H1 (cell line): ENCODE results near the gene PRDX2. TPM values are rescaled to one million over a fixed set of nuclear protein-coding genes. Genes with fewer than 3 reads are reported as not detected.
A peak's percentile ranks its signal among the peaks of the same experiment; 100 is the strongest.

Experiments used
- CTCF ChIA-PET: fragments of 300-600 bp; sonication (Branson Sonifier 250); formaldehyde crosslinking; loops from one replicate; lab custom pipeline; 2021; ENCODE audit not compliant: partially characterized antibody; lab: Charles Lee
- POLR2A ChIA-PET: fragments of 300-600 bp; sonication (Branson Sonifier 250); formaldehyde crosslinking; loops from one replicate; lab custom pipeline; 2021; ENCODE audit warnings: inconsistent platforms; ENCODE audit not compliant: partially characterized antibody; lab: Charles Lee
- DNase-seq, 2 experiments: peaks; one replicate each; pipeline versions ENCODE4 v3.0.0 to v3.0.0-alpha.2; 2010 to 2022; ENCODE audit warnings: low spot score in 2 of 2, low read depth in 1 of 2, mixed read lengths in 1 of 2
- FAIRE-seq: peaks from 2 replicates; lab custom pipeline; 2011; peaks lifted over from hg19 to GRCh38; lab: Jason Lieb, UNC
- H2AFZ ChIP-seq: 2 replicates; pipeline ENCODE4 v1.8.1; 2012; ENCODE audit warnings: low read length, inconsistent platforms
- H2AK5ac ChIP-seq: 2 replicates; pipeline ENCODE4 v1.6.1; 2013; ENCODE audit warnings: low read depth, low read length
- H2BK120ac ChIP-seq: replicated peaks from 2 replicates; pipeline ENCODE3; 2013; ENCODE audit warnings: low read depth, low read length, inconsistent platforms
- H2BK12ac ChIP-seq: 2 replicates; pipeline ENCODE4 v1.6.1; 2013; ENCODE audit warnings: low read depth, low read length
- H2BK15ac ChIP-seq: 2 replicates; pipeline ENCODE4 v1.6.1; 2013; ENCODE audit warnings: low read length
- H2BK20ac ChIP-seq: 2 replicates; pipeline ENCODE4 v1.6.1; 2013; ENCODE audit warnings: low read length
- H2BK5ac ChIP-seq: 2 replicates; pipeline ENCODE4 v1.6.1; 2013; ENCODE audit warnings: low read depth, low read length
- H3K14ac ChIP-seq: 2 replicates; pipeline ENCODE4 v1.6.1; 2013; ENCODE audit warnings: inconsistent platforms; ENCODE audit not compliant: insufficient read length
- H3K18ac ChIP-seq: 2 replicates; pipeline ENCODE4 v1.6.1; 2013; ENCODE audit warnings: low read length; ENCODE audit errors: extremely low read depth
- H3K23ac ChIP-seq: 2 replicates; pipeline ENCODE4 v1.6.1; 2013; ENCODE audit warnings: inconsistent platforms; ENCODE audit not compliant: insufficient read length
- H3K23me2 ChIP-seq: 2 replicates; pipeline ENCODE4 v1.6.1; 2013; ENCODE audit warnings: low read depth, low read length
- H3K27ac ChIP-seq: 2 replicates; pipeline ENCODE4 v1.6.1; 2011; ENCODE audit warnings: low read depth, low read length, inconsistent platforms
- H3K27me3 ChIP-seq, 4 experiments: replicated peaks in 1 of 4; 1 replicate in 1 of 4; 2 replicates in 3 of 4; pipeline versions ENCODE4 v1.6.1 to v1.8.1; 2011 to 2013; ENCODE audit warnings: low read length in 3 of 4, mild to moderate bottlenecking in 3 of 4, inconsistent platforms in 2 of 4, mixed read lengths in 2 of 4, moderate library complexity in 1 of 4; ENCODE audit not compliant: control insufficient read depth in 3 of 4, insufficient read depth in 3 of 4; ENCODE audit errors: extremely low read depth in 1 of 4
- H3K36me3 ChIP-seq, 4 experiments: 2 replicates each; pipeline versions ENCODE4 v1.6.1 to v1.8.1; 2011 to 2013; ENCODE audit warnings: mild to moderate bottlenecking in 4 of 4, low read length in 3 of 4, moderate library complexity in 2 of 4, control low read depth in 1 of 4, inconsistent platforms in 1 of 4; ENCODE audit not compliant: insufficient read depth in 4 of 4, control insufficient read depth in 2 of 4
- H3K4ac ChIP-seq: replicated peaks from 2 replicates; pipeline ENCODE3; 2013; ENCODE audit warnings: low read length, low read depth, mixed read lengths, inconsistent platforms; ENCODE audit not compliant: insufficient read length
- H3K4me1 ChIP-seq, 4 experiments: replicated peaks in 1 of 4; 1 replicate in 1 of 4; 2 replicates in 3 of 4; pipeline versions ENCODE4 v1.6.1 to v1.8.1; 2011 to 2013; ENCODE audit warnings: low read length in 3 of 4, inconsistent platforms in 2 of 4, mixed read lengths in 1 of 4; ENCODE audit not compliant: insufficient read depth in 4 of 4, control insufficient read depth in 3 of 4
- H3K4me2 ChIP-seq, 2 experiments: 2 replicates each; pipeline versions ENCODE4 v1.6.1 to v1.8.1; 2011 to 2013; ENCODE audit warnings: low read depth in 2 of 2, low read length in 2 of 2, control low read depth in 1 of 2, inconsistent platforms in 1 of 2, mild to moderate bottlenecking in 1 of 2; ENCODE audit not compliant: insufficient read depth in 1 of 2
- H3K4me3 ChIP-seq, 4 experiments: fragments of 200-600, 300-600 bp in 1 of 4; sonication (generic), shearing (Covaris generic), sonication (Bioruptor Twin) in 1 of 4; 2 replicates each; pipeline versions ENCODE4 v1.5.1 to v1.8.1; 2011 to 2016; ENCODE audit warnings: low read length in 4 of 4, low read depth in 3 of 4, control low read depth in 2 of 4, inconsistent platforms in 2 of 4, mild to moderate bottlenecking in 2 of 4, mixed read lengths in 1 of 4, moderate library complexity in 1 of 4; ENCODE audit not compliant: insufficient read depth in 2 of 4; ENCODE audit errors: extremely low read depth in 1 of 4
- H3K56ac ChIP-seq: replicated peaks from 2 replicates; pipeline ENCODE3; 2013; ENCODE audit warnings: low read depth, mild to moderate bottlenecking, mixed read lengths, low read length, inconsistent platforms; ENCODE audit not compliant: insufficient read length
- H3K79me1 ChIP-seq: 2 replicates; pipeline ENCODE4 v1.6.1; 2013; ENCODE audit warnings: low read depth, low read length, control low read depth
- H3K79me2 ChIP-seq, 2 experiments: 2 replicates each; pipeline versions ENCODE4 v1.6.1 to v1.8.1; 2012 to 2013; ENCODE audit warnings: low read length in 2 of 2, mild to moderate bottlenecking in 2 of 2, inconsistent platforms in 1 of 2; ENCODE audit not compliant: insufficient read depth in 2 of 2, control insufficient read depth in 1 of 2
- H3K9ac ChIP-seq, 4 experiments: replicated peaks in 1 of 4; 1 replicate in 1 of 4; 2 replicates in 3 of 4; pipeline versions ENCODE4 v1.6.1 to v1.8.1; 2011 to 2013; ENCODE audit warnings: low read depth in 3 of 4, low read length in 3 of 4, control low read depth in 2 of 4, mild to moderate bottlenecking in 2 of 4, moderate library complexity in 2 of 4, inconsistent platforms in 1 of 4; ENCODE audit errors: extremely low read depth in 1 of 4
- H3K9me3 ChIP-seq, 2 experiments: 2 replicates each; pipeline versions ENCODE4 v1.6.1 to v1.8.1; 2012 to 2013; ENCODE audit warnings: mild to moderate bottlenecking in 2 of 2, moderate library complexity in 2 of 2, control low read depth in 1 of 2, inconsistent platforms in 1 of 2, low read depth in 1 of 2, low read length in 1 of 2, mixed read lengths in 1 of 2; ENCODE audit not compliant: insufficient read depth in 2 of 2
- H4K20me1 ChIP-seq, 2 experiments: replicated peaks in 1 of 2; 2 replicates each; pipeline versions ENCODE3 to v1.8.1; 2011 to 2013; ENCODE audit warnings: inconsistent platforms in 2 of 2, low read length in 2 of 2, mild to moderate bottlenecking in 1 of 2; ENCODE audit not compliant: insufficient read depth in 2 of 2, control insufficient read depth in 1 of 2
- H4K5ac ChIP-seq: 2 replicates; pipeline ENCODE4 v1.6.1; 2013; ENCODE audit warnings: low read length, low read depth, mixed read lengths, inconsistent platforms; ENCODE audit not compliant: insufficient read length
- H4K8ac ChIP-seq: 2 replicates; pipeline ENCODE4 v1.8.0; 2013; ENCODE audit warnings: mild to moderate bottlenecking, moderate library complexity, low read length, inconsistent platforms; ENCODE audit not compliant: insufficient read depth; ENCODE audit errors: extremely low read depth
- H4K91ac ChIP-seq: replicated peaks from 2 replicates; pipeline ENCODE3; 2013; ENCODE audit warnings: low read length, mixed read lengths, inconsistent platforms; ENCODE audit not compliant: insufficient read length
- BACH1 ChIP-seq: IDR thresholded peaks from 2 replicates; pipeline ENCODE4 v1.6.1; 2012; ENCODE audit warnings: low read length, improper control_type of control experiment
- CREB1 ChIP-seq: IDR thresholded peaks from 2 replicates; pipeline ENCODE4 v1.6.1; 2012; ENCODE audit warnings: inconsistent platforms
- E2F6 ChIP-seq: IDR thresholded peaks from 2 replicates; pipeline ENCODE4 v1.6.1; 2012; ENCODE audit warnings: inconsistent platforms
- NRF1 ChIP-seq: IDR thresholded peaks from 2 replicates; pipeline ENCODE4 v1.6.1; 2011; ENCODE audit warnings: mild to moderate bottlenecking, low read depth, low read length, improper control_type of control experiment
- POLR2A ChIP-seq, 2 experiments: IDR thresholded peaks; 1 replicate in 1 of 2; 2 replicates in 1 of 2; pipeline ENCODE4 v1.6.1; 2011; ENCODE audit warnings: low read depth in 2 of 2, low read length in 2 of 2, mild to moderate bottlenecking in 2 of 2; ENCODE audit errors: control extremely low read depth in 1 of 2
- RBBP5 ChIP-seq: IDR thresholded peaks from 2 replicates; pipeline ENCODE4 v1.7.1; 2012; ENCODE audit warnings: low read depth, mild to moderate bottlenecking, inconsistent platforms, low read length, moderate library complexity, borderline replicate concordance
- RFX5 ChIP-seq: IDR thresholded peaks from 2 replicates; pipeline ENCODE4 v1.6.1; 2011; ENCODE audit warnings: low read depth, low read length, improper control_type of control experiment, borderline replicate concordance
- SP4 ChIP-seq: IDR thresholded peaks from 2 replicates; pipeline ENCODE4 v1.6.1; 2012; ENCODE audit warnings: low read length, inconsistent platforms
- SRF ChIP-seq: IDR thresholded peaks from 2 replicates; pipeline ENCODE4 v1.6.1; 2011; ENCODE audit warnings: mild to moderate bottlenecking, low read depth, low read length, moderate library complexity
- TAF1 ChIP-seq: IDR thresholded peaks from 2 replicates; pipeline ENCODE4 v1.6.1; 2011; ENCODE audit warnings: mild to moderate bottlenecking, low read depth, low read length
- TBP ChIP-seq: IDR thresholded peaks from 2 replicates; pipeline ENCODE4 v1.6.1; 2011; ENCODE audit warnings: low read depth, low read length, improper control_type of control experiment
- WGBS, 2 experiments: shearing (Covaris generic) in 1 of 2; methylation state at CpG; one replicate each; pipeline versions ENCODE4 v1.1.6 to v1.1.7; 2013 to 2015; ENCODE audit warnings: low lambda C conversion rate in 2 of 2, mixed read lengths in 2 of 2, inconsistent platforms in 1 of 2, low coverage in 1 of 2, missing lambda C conversion rate in 1 of 2; ENCODE audit not compliant: insufficient replicate concordance in 2 of 2, insufficient coverage in 1 of 2, insufficient read length in 1 of 2; ENCODE audit errors: extremely low coverage in 1 of 2, missing lambda C conversion rate in 1 of 2; 5-methylcytosine and 5-hydroxymethylcytosine counted together
- polyA plus RNA-seq, 7 experiments: library from polyadenylated mRNA; depleted of rRNA in 3 of 7; stranded (reverse) in 5 of 7; unstranded in 2 of 7; fragments of >200 nt in 5 of 7; fragments of 200-250 nt in 2 of 7; gene quantifications; 1 replicate in 5 of 7; 2 replicates in 1 of 7; 4 replicates in 1 of 7; pipeline versions ENCODE4 v1.2.1 to v1.2.3, GENCODE V29; 2011 to 2013; ENCODE audit warnings: missing spikeins in 2 of 7, mixed read lengths in 2 of 7
- total RNA-seq: library from RNA; stranded (reverse); fragmentation: NEBNext Ultra II Directional; extraction: Animal tissue kit (Norgen Biotek cat#: 25700); gene quantifications from 2 replicates; pipeline ENCODE4 v1.2.1, GENCODE V29; 2021
- TF ChIP-seq, protein P1 (sequence below): IDR thresholded peaks from 2 replicates; pipeline ENCODE4 v1.6.1; 2012; ENCODE audit warnings: inconsistent platforms

The PRDX2 gene
- total and polyA plus RNA-seq, 2 of the 8 experiments (the other 6 are each of a cell fraction or from before 2014, with no cell fraction given) = 380 to 748 TPM

GRCh38 chr19:12841094-12841493 lies 39.5 kb upstream of the PRDX2 start:
- peaks cover 0 to 9% of the 10 kb centered on the region in 2 experiments; a peak in 2 of 4 replicates for H3K79me2 ChIP-seq
- FAIRE-seq (no peak), DNase-seq (peak; percentile 94 to 96)
- H4K8ac ChIP-seq = no peak overlapping the region
- no peak overlapping the region for H2AK5ac ChIP-seq
- no peak overlapping the region for H2BK12ac ChIP-seq
- H3K23ac ChIP-seq = no peak overlapping the region
- H2AFZ ChIP-seq = no peak overlapping the region
- H4K20me1 ChIP-seq = peaks cover 8 to 21% of the 10 kb centered on the region in 2 experiments
- no peak overlapping the region for H3K56ac ChIP-seq
- H2BK15ac ChIP-seq = no peak overlapping the region
- peak overlapping the region in 2 of 4 experiments; percentile 31 to 33; a peak in 3 of 7 replicates for H3K9ac ChIP-seq
- peaks cover 11% of the 10 kb centered on the region for H3K79me1 ChIP-seq
- no peak overlapping the region for H3K4ac ChIP-seq
- peak overlapping the region; percentile 70 to 75 for H3K4me2 ChIP-seq
- POLR2A ChIA-PET = interaction anchor here (1.1 kb wide), 1 partner anchor 41 kb away, joined by 3 read pairs; no protein-coding TSS in a partner anchor
- CTCF ChIA-PET = interaction anchor here (0.9 to 1.4 kb wide), 2 partner anchors 13 to 16 kb away, joined by 3 to 4 read pairs; no protein-coding TSS in a partner anchor
- 3% methylated on average over 29 of the region's 29 CpGs; no CpG with 5 or more reads in 1 of the 2 experiments for WGBS, 2 experiments
- H2BK120ac ChIP-seq = no peak overlapping the region
- no peak overlapping the region for H2BK20ac ChIP-seq
- 0 out of 2 replicates have a peak, but pooled peaks have one; percentile 2 for TF ChIP-seq RFX5
- no peak for TF ChIP-seq BACH1
- 0 out of 2 replicates have a peak, but pooled peaks have one; percentile 15 for TF ChIP-seq TAF1
- TF ChIP-seq RBBP5 = no peak
- peak in 1 of 2 experiments; percentile 45; a peak in 1 of 3 replicates for TF ChIP-seq POLR2A (IDR thresholded peaks at IDR 0.05; ENCODE audit: control extremely low read depth in 1 of 2, low read depth in 2 of 2, low read length in 2 of 2)
- TF ChIP-seq NRF1 = peak; percentile 81
- TF ChIP-seq TBP = peak; percentile 28; the same call in 1 of the 2 replicates
- TF ChIP-seq CREB1 = peak; percentile 71; the same call in 1 of the 2 replicates
- peak; percentile 23; the same call in 1 of the 2 replicates for TF ChIP-seq SP4
- TF ChIP-seq, protein P1, sequence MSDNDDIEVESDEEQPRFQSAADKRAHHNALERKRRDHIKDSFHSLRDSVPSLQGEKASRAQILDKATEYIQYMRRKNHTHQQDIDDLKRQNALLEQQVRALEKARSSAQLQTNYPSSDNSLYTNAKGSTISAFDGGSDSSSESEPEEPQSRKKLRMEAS = peak; percentile 62
- TF ChIP-seq SRF = no peak
- TF ChIP-seq E2F6 = peak; percentile 31; the same call in 1 of the 2 replicates
- peaks cover 15% of the 10 kb centered on the region for H3K23me2 ChIP-seq
- H3K4me3 ChIP-seq = peak overlapping the region; percentile 27 to 68 (median 48); a peak in 7 of 8 replicates
- H3K14ac ChIP-seq = no peak overlapping the region
- H4K91ac ChIP-seq = no peak overlapping the region
- no peaks in the 10 kb centered on the region for H3K9me3 ChIP-seq
- H3K27me3 ChIP-seq = no peaks in the 10 kb centered on the region; a peak in 1 of 7 replicates
- H4K5ac ChIP-seq = no peak overlapping the region
- peaks cover 6 to 29% (median 10%) of the 10 kb centered on the region in 4 experiments for H3K4me1 ChIP-seq
- peaks cover 0 to 3% (median 0%) of the 10 kb centered on the region in 4 experiments; a peak in 1 of 8 replicates for H3K36me3 ChIP-seq
- H2BK5ac ChIP-seq = no peak overlapping the region
- no peak overlapping the region for H3K18ac ChIP-seq
- H3K27ac ChIP-seq = 0 out of 2 replicates have a peak overlapping the region, but pooled peaks have one; percentile 32
